Measurements from ENCODE around the gene DNAH10.

- TF ChIP-seq CTCF (conservative IDR thresholded peaks at IDR 0.05) (no peak), ZFX (IDR thresholded peaks at IDR 0.05) (no peak)
These were observed 117.6 kb downstream of the DNAH10 start for GRCh38 chr12:123879691-123880090.

Data from C4-2B (cell line).